GM19372 (cell line): ENCODE measurements around the gene OPN1SW.

Experiments used
- ATAC-seq: cut with Tn5 transposase; IDR thresholded peaks from one replicate; pipeline ENCODE4 v1.9.1; 2021; ENCODE audit warnings: mild to moderate bottlenecking, low read depth, moderate library complexity; ENCODE audit not compliant: unreplicated experiment

Gene OPN1SW

GRCh38 chr7:128794020-128794419, 18.4 kb upstream of the OPN1SW start:
- ATAC-seq, result no peak

DNA sequence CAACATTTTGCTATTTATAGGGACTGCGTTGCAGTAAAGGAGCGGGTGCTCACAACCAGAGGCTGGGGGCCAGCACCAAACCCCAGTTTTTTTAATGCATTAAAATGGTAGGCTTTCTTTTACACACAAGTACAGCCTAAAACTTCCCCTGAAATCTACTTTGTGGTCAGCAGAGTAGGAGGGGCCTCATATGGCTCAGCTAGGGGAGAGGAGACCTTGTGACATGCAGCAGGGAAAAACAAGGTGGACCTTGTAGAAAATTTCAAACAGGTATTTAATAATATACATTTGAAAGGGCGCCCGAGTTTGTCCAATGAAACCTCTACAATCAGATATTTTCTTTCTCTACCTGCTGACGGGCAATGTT, 17.6 kb upstream of the OPN1SW start:
- no peak for ATAC-seq

GRCh38 chr7:128792471-128793180, 17.0 kb upstream of the OPN1SW start:
- no peak for ATAC-seq

DNA sequence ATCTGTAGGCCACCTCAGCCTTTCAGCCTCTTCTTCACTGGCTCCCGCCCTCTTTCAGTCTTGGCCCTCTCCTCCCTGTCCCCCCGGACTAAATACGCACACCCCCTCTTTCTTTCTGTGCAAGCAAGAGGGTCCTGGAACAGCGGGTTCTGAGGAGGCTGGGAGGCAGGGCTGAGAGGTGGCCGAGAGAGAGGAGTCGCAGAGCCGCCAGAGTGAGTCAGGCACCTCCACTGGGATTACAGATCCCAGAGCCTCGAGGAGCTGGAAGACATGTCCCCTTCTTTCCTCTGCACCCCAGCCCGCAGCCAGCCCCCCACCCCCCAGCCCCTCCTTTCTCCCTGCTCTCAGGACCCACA, 16.4 kb upstream of the OPN1SW start:
- no peak for ATAC-seq

GRCh38 chr7:128791121-128791971, 15.8 kb upstream of the OPN1SW start, which contains the start of gene CCDC136:
TSS of gene CCDC136 (plus strand) at chr7:128791968. CDS start at chr7:128792412, 444 bp downstream.
- ATAC-seq, result peak; percentile 80

- no peak for ATAC-seq
Observed at GRCh38 chr7:128790315-128791041, 14.9 kb upstream of the OPN1SW start.

GRCh38 chr7:128788446-128789412, 13.1 kb upstream of the OPN1SW start:
- ATAC-seq, result no peak

DNA sequence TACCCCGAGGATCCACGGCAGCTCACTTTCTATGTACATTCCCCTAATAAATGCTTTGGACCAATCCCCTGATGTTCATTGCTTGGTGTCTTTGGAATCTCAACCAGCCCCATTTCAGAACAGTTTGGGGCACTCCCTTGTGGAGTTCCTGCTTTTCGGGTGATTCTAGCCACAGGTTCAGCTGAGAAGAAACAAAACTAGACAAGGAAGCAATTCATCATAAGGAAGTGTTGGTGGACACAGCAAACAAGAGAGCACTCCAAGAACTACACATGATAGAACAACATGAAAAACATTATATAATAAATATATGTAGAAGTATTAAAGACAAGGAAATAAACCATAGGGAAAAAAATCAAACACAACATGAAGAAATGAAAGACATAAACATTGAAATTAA, 10.1 kb upstream of the OPN1SW start:
- no peak for ATAC-seq

- ATAC-seq, result no peak
Observed at GRCh38 chr7:128783143-128783861, 7.7 kb upstream of the OPN1SW start.

- no peak for ATAC-seq
Observed at GRCh38 chr7:128781851-128782250, 6.3 kb upstream of the OPN1SW start.

GRCh38 chr7:128781126-128781525, 5.5 kb upstream of the OPN1SW start:
- no peak for ATAC-seq

- no peak for ATAC-seq
Observed at GRCh38 chr7:128778946-128779345, 3.4 kb upstream of the OPN1SW start.

- no peak for ATAC-seq
Observed at GRCh38 chr7:128777156-128778123, 1.8 kb upstream of the OPN1SW start.

GRCh38 chr7:128774921-128775320, 673 bp downstream of the OPN1SW start:
- no peak for ATAC-seq

GRCh38 chr7:128774029-128774689, 1.4 kb downstream of the OPN1SW start:
- ATAC-seq, result no peak

DNA sequence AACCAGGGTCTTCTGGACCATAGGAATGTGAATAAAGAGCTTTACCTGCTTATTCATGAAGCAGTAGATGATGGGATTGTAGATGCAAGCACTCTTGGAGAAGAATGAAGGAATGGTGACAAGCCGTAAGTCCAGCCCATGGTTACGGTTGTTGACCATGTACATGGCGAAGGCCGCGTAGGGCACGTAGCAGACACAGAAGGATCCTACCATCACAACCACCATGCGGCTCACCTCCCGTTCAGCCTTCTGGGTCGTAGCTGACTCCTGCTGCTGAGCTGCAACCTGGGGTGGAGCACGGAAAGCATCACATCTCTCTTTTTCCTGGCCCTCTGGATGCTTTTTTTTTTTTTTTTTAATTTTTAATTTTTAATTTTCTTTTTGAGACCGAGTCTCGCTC, 2.0 kb downstream of the OPN1SW start:
- ATAC-seq, result no peak

- no peak for ATAC-seq
Observed at GRCh38 chr7:128770233-128770632, 5.4 kb downstream of the OPN1SW start.
